ENCODE data around the gene STPG1.

- TF ChIP-seq, protein P1, sequence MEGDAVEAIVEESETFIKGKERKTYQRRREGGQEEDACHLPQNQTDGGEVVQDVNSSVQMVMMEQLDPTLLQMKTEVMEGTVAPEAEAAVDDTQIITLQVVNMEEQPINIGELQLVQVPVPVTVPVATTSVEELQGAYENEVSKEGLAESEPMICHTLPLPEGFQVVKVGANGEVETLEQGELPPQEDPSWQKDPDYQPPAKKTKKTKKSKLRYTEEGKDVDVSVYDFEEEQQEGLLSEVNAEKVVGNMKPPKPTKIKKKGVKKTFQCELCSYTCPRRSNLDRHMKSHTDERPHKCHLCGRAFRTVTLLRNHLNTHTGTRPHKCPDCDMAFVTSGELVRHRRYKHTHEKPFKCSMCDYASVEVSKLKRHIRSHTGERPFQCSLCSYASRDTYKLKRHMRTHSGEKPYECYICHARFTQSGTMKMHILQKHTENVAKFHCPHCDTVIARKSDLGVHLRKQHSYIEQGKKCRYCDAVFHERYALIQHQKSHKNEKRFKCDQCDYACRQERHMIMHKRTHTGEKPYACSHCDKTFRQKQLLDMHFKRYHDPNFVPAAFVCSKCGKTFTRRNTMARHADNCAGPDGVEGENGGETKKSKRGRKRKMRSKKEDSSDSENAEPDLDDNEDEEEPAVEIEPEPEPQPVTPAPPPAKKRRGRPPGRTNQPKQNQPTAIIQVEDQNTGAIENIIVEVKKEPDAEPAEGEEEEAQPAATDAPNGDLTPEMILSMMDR (IDR thresholded peaks at IDR 0.05) = no peak
- TF ChIP-seq POLR2AphosphoS5 (IDR thresholded peaks at IDR 0.05; ENCODE audit: insufficient read depth in 1 of 2, low read depth in 1 of 2) (no peak), POLR2A (IDR thresholded peaks at IDR 0.05) (no peak)
Observed at GRCh38 chr1:24363994-24364393, 49.6 kb downstream of the STPG1 start.

Data from vagina (tissue), 2 donors.